GM21423 (cell line): ENCODE data around the gene REG1A.

Experiments used
- ATAC-seq: cut with Tn5 transposase; IDR thresholded peaks from one replicate; pipeline ENCODE4 v1.9.1; 2021; ENCODE audit warnings: mild to moderate bottlenecking, moderate library complexity; ENCODE audit not compliant: unreplicated experiment

REG1A gene

GRCh38 chr2:79124907-79125720 is 4.8 kb downstream of the REG1A start:
- no peak for ATAC-seq

- ATAC-seq, result no peak
Observed at GRCh38 chr2:79125721-79125985, 5.4 kb downstream of the REG1A start.

- no peak for ATAC-seq
Observed at GRCh38 chr2:79128406-79128805, 8.1 kb downstream of the REG1A start.

- no peak for ATAC-seq
Observed at GRCh38 chr2:79129260-79129659, 9.0 kb downstream of the REG1A start.

- no peak for ATAC-seq
Observed at GRCh38 chr2:79129804-79130203, 9.5 kb downstream of the REG1A start.

- no peak for ATAC-seq
Observed at GRCh38 chr2:79131687-79132086, 11.4 kb downstream of the REG1A start.

GRCh38 chr2:79138385-79138784 is 18.1 kb downstream of the REG1A start:
- ATAC-seq, result no peak

- ATAC-seq, result no peak
Observed at GRCh38 chr2:79139423-79139822, 19.1 kb downstream of the REG1A start.

- no peak for ATAC-seq
Observed at GRCh38 chr2:79155826-79156476, 35.7 kb downstream of the REG1A start.

- no peak for ATAC-seq
Observed at GRCh38 chr2:79159030-79159429, 38.7 kb downstream of the REG1A start.

- ATAC-seq, result no peak
Observed at GRCh38 chr2:79159653-79160052, 39.4 kb downstream of the REG1A start, which contains the start of gene REG3A. Gene REG3A (minus strand): TSS chr2:79159753. CDS start chr2:79159405, 348 bp downstream.

- ATAC-seq, result no peak
Observed at GRCh38 chr2:79162132-79162531, 41.8 kb downstream of the REG1A start.

GRCh38 chr2:79162801-79163200 is 42.5 kb downstream of the REG1A start:
- ATAC-seq, result no peak

GRCh38 chr2:79171348-79171958 is 51.2 kb downstream of the REG1A start:
- no peak for ATAC-seq
